Skin of body (tissue), 2 donors: ENCODE data around the gene STMN3. TPM values are rescaled to one million over a fixed set of nuclear protein-coding genes. Genes with fewer than 3 reads are reported as not detected.
"Not testable (repeated sequence)": the region's sequence is repeated elsewhere in the genome, so short reads cannot be mapped to it uniquely, and the experiment has no call there.

ENCODE experiments used
- DNase-seq: peaks from one replicate; lab custom pipeline; 2025; lab: John Stamatoyannopoulos, UW
- total RNA-seq: library from RNA; depleted of rRNA; stranded (reverse); fragments of >200 nt; gene quantifications from one replicate; pipeline ENCODE4 v1.2.3, GENCODE V29; 2014

Gene STMN3
- total RNA-seq, 1 donor from 2014 or later: 21.6 TPM

- no peak for DNase-seq
These were observed 13.9 kb downstream of the STMN3 start for GRCh38 chr20:63639093-63639975.

- no peak for DNase-seq
These were observed 16.2 kb downstream of the STMN3 start for GRCh38 chr20:63636752-63637628.

- DNase-seq: no peak
These were observed 17.6 kb downstream of the STMN3 start for GRCh38 chr20:63635431-63636141.

GRCh38 chr20:63633732-63634131 is 19.5 kb downstream of the STMN3 start:
- DNase-seq: no peak

GRCh38 chr20:63631426-63631825 is 21.8 kb downstream of the STMN3 start:
- not testable (repeated sequence) for DNase-seq

GRCh38 chr20:63630956-63631355 is 22.3 kb downstream of the STMN3 start:
- DNase-seq: not testable (repeated sequence)

GRCh38 chr20:63628246-63628975 is 24.8 kb downstream of the STMN3 start:
- DNase-seq: peak; percentile 33

GRCh38 chr20:63627751-63628245 is 25.4 kb downstream of the STMN3 start:
- DNase-seq: no peak

GRCh38 chr20:63627129-63627750 is 26.0 kb downstream of the STMN3 start:
- peak; percentile 86 for DNase-seq

GRCh38 chr20:63626424-63627128 is 26.6 kb downstream of the STMN3 start, which contains the start of gene GMEB2:
GMEB2 (minus strand) TSS chr20:63627101; CDS start chr20:63619397, 7,704 bp downstream.
- DNase-seq: peak; percentile 63

- DNase-seq: peak; percentile 4
These were observed 27.3 kb downstream of the STMN3 start for GRCh38 chr20:63625771-63626423.

- peak; percentile 13 for DNase-seq
These were observed 28.7 kb downstream of the STMN3 start for GRCh38 chr20:63624486-63624885.

- DNase-seq: no peak
These were observed 30.5 kb downstream of the STMN3 start for GRCh38 chr20:63622732-63623131.

GRCh38 chr20:63622096-63622495 is 31.1 kb downstream of the STMN3 start:
- DNase-seq: no peak

GRCh38 chr20:63620991-63621390 is 32.2 kb downstream of the STMN3 start:
- DNase-seq: no peak

- DNase-seq: no peak
These were observed 33.7 kb downstream of the STMN3 start for GRCh38 chr20:63619505-63619904.

GRCh38 chr20:63619086-63619485 is 34.1 kb downstream of the STMN3 start:
- no peak for DNase-seq

GRCh38 chr20:63618291-63618980 is 34.8 kb downstream of the STMN3 start:
- DNase-seq: no peak
